Measurements from ENCODE around the gene BORCS8.
A peak's percentile ranks its signal among the peaks of the same experiment; 100 is the strongest.
"Not testable (repeated sequence)": the region's sequence is repeated elsewhere in the genome, so short reads cannot be mapped to it uniquely, and the experiment has no call there.

BORCS8 gene

GRCh38 chr19:19148504-19148903 is 43.4 kb downstream of the BORCS8 start:
- not testable (repeated sequence) for DNase-seq (ENCODE audit: low spot score)

- no peak for DNase-seq (ENCODE audit: low spot score)
These were observed 44.6 kb downstream of the BORCS8 start for GRCh38 chr19:19147344-19147743.

GRCh38 chr19:19146865-19147264 is 45.1 kb downstream of the BORCS8 start:
- no peak for DNase-seq (ENCODE audit: low spot score)

GRCh38 chr19:19145684-19146608 is 46.0 kb downstream of the BORCS8 start:
- peak; percentile 60 for DNase-seq (ENCODE audit: low spot score)

- no peak for DNase-seq (ENCODE audit: low spot score)
These were observed 46.7 kb downstream of the BORCS8 start for GRCh38 chr19:19145281-19145680.

GRCh38 chr19:19142347-19142746 is 49.6 kb downstream of the BORCS8 start:
- no peak for DNase-seq (ENCODE audit: low spot score)

- no peak for DNase-seq (ENCODE audit: low spot score)
These were observed 51.5 kb downstream of the BORCS8 start for GRCh38 chr19:19140476-19140875.

- DNase-seq (ENCODE audit: low spot score), result no peak
These were observed 52.1 kb downstream of the BORCS8 start for GRCh38 chr19:19139876-19140229.

- peak; percentile 97 for DNase-seq (ENCODE audit: low spot score)
These were observed 53.6 kb downstream of the BORCS8 start, which contains the start of gene TMEM161A for GRCh38 chr19:19138109-19138981. TMEM161A (minus strand) TSS chr19:19138478; CDS start chr19:19138428, 50 bp downstream.

GRCh38 chr19:19137556-19138108 is 54.3 kb downstream of the BORCS8 start:
- no peak for DNase-seq (ENCODE audit: low spot score)

- not testable (repeated sequence) for DNase-seq (ENCODE audit: low spot score)
These were observed 56.2 kb downstream of the BORCS8 start for GRCh38 chr19:19135713-19136112.

GRCh38 chr19:19134687-19135158 is 57.2 kb downstream of the BORCS8 start:
- no peak for DNase-seq (ENCODE audit: low spot score)

GRCh38 chr19:19133985-19134384 is 58.0 kb downstream of the BORCS8 start:
- DNase-seq (ENCODE audit: low spot score), result no peak

GRCh38 chr19:19132912-19133311 is 59.0 kb downstream of the BORCS8 start:
- no peak for DNase-seq (ENCODE audit: low spot score)

GRCh38 chr19:19131989-19132388 is 60.0 kb downstream of the BORCS8 start:
- DNase-seq (ENCODE audit: low spot score), result no peak

Data from Ammon's horn (tissue), 1 donor.